SK-N-SH (cell line): ENCODE measurements around the gene PDZD2. TPM values are rescaled to one million over a fixed set of nuclear protein-coding genes. Genes with fewer than 3 reads are reported as not detected.

Experiments
- CTCF ChIA-PET: fragments of 300-600, 350-600 bp; formaldehyde crosslinking; extraction: SDS; loops from one replicate; lab custom pipeline; 2021; lab: Yijun Ruan, JAX
- POLR2A ChIA-PET: fragments of 350-600 bp; sonication (Branson Sonifier 250); formaldehyde crosslinking; extraction: SDS; loops from one replicate; lab custom pipeline; 2020; ENCODE audit warnings: antibody characterized with exemption, inconsistent platforms; lab: Yijun Ruan, JAX
- DNase-seq: peaks from one replicate; pipeline ENCODE4 v3.0.0; 2012
- H2AFZ ChIP-seq: fragments of 200-600 bp; sonication (generic); 2 replicates; pipeline ENCODE4 v1.8.1; 2016; ENCODE audit warnings: antibody characterized with exemption, mild to moderate bottlenecking, low read depth
- H3F3A ChIP-seq: fragments of 200-600 bp; sonication (generic); replicated peaks from 2 replicates; pipeline ENCODE3; 2016; ENCODE audit warnings: antibody characterized with exemption, mild to moderate bottlenecking; ENCODE audit not compliant: insufficient read depth
- H3K27ac ChIP-seq, 2 experiments: fragments of 200-500 bp in 1 of 2; fragments of 200-600 bp in 1 of 2; sonication (Bioruptor generic) in 1 of 2; sonication (generic), shearing (Covaris generic) in 1 of 2; 2 replicates each; pipeline versions ENCODE4 v1.5.1 to v1.6.1; 2014 to 2016; ENCODE audit warnings: low read depth in 2 of 2, inconsistent platforms in 1 of 2, low read length in 1 of 2, mild to moderate bottlenecking in 1 of 2, mixed read lengths in 1 of 2
- H3K27me3 ChIP-seq: fragments of 200-600 bp; sonication (generic), shearing (Covaris generic); 2 replicates; pipeline ENCODE4 v1.6.1; 2016; ENCODE audit warnings: mixed run types; ENCODE audit not compliant: insufficient read depth
- H3K36me3 ChIP-seq, 2 experiments: fragments of 200-500 bp in 1 of 2; fragments of 200-600 bp in 1 of 2; sonication (Bioruptor generic) in 1 of 2; sonication (generic) in 1 of 2; replicated peaks in 1 of 2; 2 replicates each; pipeline versions ENCODE3 to v1.5.1; 2014 to 2016; ENCODE audit warnings: low read length in 1 of 2, mild to moderate bottlenecking in 1 of 2; ENCODE audit not compliant: insufficient read depth in 2 of 2, control insufficient read depth in 1 of 2
- H3K4me1 ChIP-seq, 2 experiments: fragments of 200-500 bp in 1 of 2; fragments of 200-600 bp in 1 of 2; sonication (Bioruptor generic) in 1 of 2; sonication (generic), shearing (Covaris generic) in 1 of 2; 2 replicates each; pipeline versions ENCODE4 v1.5.1 to v1.6.1; 2014 to 2016; ENCODE audit warnings: low read depth in 1 of 2, low read length in 1 of 2, mixed run types in 1 of 2; ENCODE audit not compliant: insufficient read depth in 2 of 2, control insufficient read depth in 1 of 2
- H3K4me2 ChIP-seq: fragments of 200-600 bp; sonication (generic), shearing (Covaris generic); 2 replicates; pipeline ENCODE4 v1.6.1; 2017; ENCODE audit warnings: mixed run types
- H3K4me3 ChIP-seq, 2 experiments: fragments of 200-500 bp in 1 of 2; fragments of 200-600 bp in 1 of 2; sonication (Bioruptor generic) in 1 of 2; sonication (generic), shearing (Covaris generic) in 1 of 2; 2 replicates each; pipeline versions ENCODE4 v1.5.1 to v1.8.1; 2014 to 2016; ENCODE audit warnings: low read depth in 2 of 2, inconsistent platforms in 1 of 2, low read length in 1 of 2, mild to moderate bottlenecking in 1 of 2, mixed read lengths in 1 of 2, moderate library complexity in 1 of 2
- H3K79me2 ChIP-seq: fragments of 200-600 bp; sonication (generic); 2 replicates; pipeline ENCODE4 v1.8.1; 2017; ENCODE audit warnings: mild to moderate bottlenecking; ENCODE audit not compliant: insufficient read depth
- H3K9ac ChIP-seq: fragments of 200-600 bp; sonication (generic); 2 replicates; pipeline ENCODE4 v1.6.1; 2017; ENCODE audit warnings: mixed run types
- H3K9me2 ChIP-seq: fragments of 200-600 bp; sonication (generic); 2 replicates; pipeline ENCODE4 v1.6.1; 2017; ENCODE audit warnings: mixed run types
- H3K9me3 ChIP-seq: fragments of 200-600 bp; sonication (generic); 2 replicates; pipeline ENCODE4 v1.6.1; 2017; ENCODE audit warnings: mixed run types, mild to moderate bottlenecking, moderate library complexity
- H4K20me1 ChIP-seq: fragments of 200-600 bp; sonication (generic); 2 replicates; pipeline ENCODE4 v1.6.1; 2017; ENCODE audit warnings: mild to moderate bottlenecking, mixed run types; ENCODE audit not compliant: insufficient read depth
- CHD2 ChIP-seq: fragments of 150-350 bp; IDR thresholded peaks from 2 replicates; pipeline ENCODE4 v1.6.1; 2018; ENCODE audit warnings: low read length; ENCODE audit not compliant: partially characterized antibody
- EP300 ChIP-seq, 2 experiments: IDR thresholded peaks; 2 replicates each; pipeline versions ENCODE4 v1.4.0 to v1.6.1; 2012; ENCODE audit warnings: borderline replicate concordance in 1 of 2, low read depth in 1 of 2, low read length in 1 of 2
- EZH2phosphoT487 ChIP-seq: fragments of 200-600 bp; sonication (generic); IDR thresholded peaks from 2 replicates; pipeline ENCODE4 v1.6.1; 2017; ENCODE audit warnings: low read depth, mixed run types, mild to moderate bottlenecking, antibody characterized with exemption, moderate library complexity, borderline replicate concordance
- FOSL2 ChIP-seq: IDR thresholded peaks from 2 replicates; pipeline ENCODE4 v1.4.0; 2012; ENCODE audit warnings: low read depth, mild to moderate bottlenecking, moderate library complexity, borderline replicate concordance
- FOXJ3 ChIP-seq: sonication (generic); formaldehyde crosslinking; IDR thresholded peaks from 2 replicates; pipeline ENCODE4 v1.5.1; 2020; ENCODE audit warnings: mild to moderate bottlenecking, missing genetic modification reagents
- IRF3 ChIP-seq: fragments of 150-350 bp; IDR thresholded peaks from 2 replicates; pipeline ENCODE4 v1.6.1; 2016; ENCODE audit warnings: mild to moderate bottlenecking, low read depth, low read length
- JUND ChIP-seq: IDR thresholded peaks from 2 replicates; pipeline ENCODE4 v1.4.0; 2012
- MXI1 ChIP-seq: IDR thresholded peaks from 2 replicates; pipeline ENCODE4 v1.6.1; 2012; ENCODE audit warnings: mild to moderate bottlenecking, low read depth, low read length, improper control_type of control experiment
- NFIC ChIP-seq: IDR thresholded peaks from 2 replicates; pipeline ENCODE4 v1.4.0; 2012; ENCODE audit warnings: borderline replicate concordance
- NRF1 ChIP-seq: IDR thresholded peaks from 2 replicates; pipeline ENCODE4 v1.6.1; 2012; ENCODE audit warnings: low read depth, mild to moderate bottlenecking, low read length
- RAD21 ChIP-seq: IDR thresholded peaks from 2 replicates; pipeline ENCODE4 v1.6.1; 2012; ENCODE audit warnings: mild to moderate bottlenecking, low read length
- RXRA ChIP-seq: IDR thresholded peaks from 2 replicates; pipeline ENCODE4 v1.4.0; 2012; ENCODE audit warnings: low read depth, mild to moderate bottlenecking, borderline replicate concordance
- SIN3A ChIP-seq: IDR thresholded peaks from 2 replicates; pipeline ENCODE4 v1.6.1; 2012; ENCODE audit warnings: low read depth, mild to moderate bottlenecking, low read length, moderate library complexity, borderline replicate concordance
- TAF1 ChIP-seq: IDR thresholded peaks from 2 replicates; pipeline ENCODE4 v1.6.1; 2012; ENCODE audit warnings: low read depth, mild to moderate bottlenecking, low read length, moderate library complexity, borderline replicate concordance
- TCF12 ChIP-seq: IDR thresholded peaks from 2 replicates; pipeline ENCODE4 v1.4.0; 2012
- USF1 ChIP-seq: IDR thresholded peaks from 2 replicates; pipeline ENCODE4 v1.4.0; 2012; ENCODE audit warnings: low read depth, borderline replicate concordance
- USF2 ChIP-seq: fragments of 150-350 bp; IDR thresholded peaks from 2 replicates; pipeline ENCODE4 v1.6.1; 2017; ENCODE audit warnings: antibody characterized with exemption, low read length, low read depth, borderline replicate concordance
- YY1 ChIP-seq: IDR thresholded peaks from 2 replicates; pipeline ENCODE4 v1.4.0; 2012; ENCODE audit warnings: low read depth, mild to moderate bottlenecking
- WGBS: methylation state at CpG from one replicate; pipeline ENCODE4 v1.1.6; 2017; ENCODE audit warnings: low lambda C conversion rate; 5-methylcytosine and 5-hydroxymethylcytosine counted together
- polyA plus RNA-seq, 3 experiments: library from polyadenylated mRNA; depleted of rRNA; stranded (reverse); fragments of >200 nt; gene quantifications; 2 replicates each; pipeline ENCODE4 v1.2.3, GENCODE V29; 2012
- TF ChIP-seq, protein P1 (sequence below): IDR thresholded peaks from 2 replicates; pipeline ENCODE4 v1.4.0; 2012; ENCODE audit warnings: low read depth, borderline replicate concordance
- TF ChIP-seq, protein P2 (sequence below): IDR thresholded peaks from 2 replicates; pipeline ENCODE4; 2012
- TF ChIP-seq, protein P3 (sequence below): IDR thresholded peaks from 2 replicates; pipeline ENCODE4 v1.4.0; 2012; ENCODE audit warnings: low read depth

PDZD2 gene
- polyA plus RNA-seq, 1 of the 3 experiments (the other 2 are of a cell fraction): 0.13 TPM

DNA sequence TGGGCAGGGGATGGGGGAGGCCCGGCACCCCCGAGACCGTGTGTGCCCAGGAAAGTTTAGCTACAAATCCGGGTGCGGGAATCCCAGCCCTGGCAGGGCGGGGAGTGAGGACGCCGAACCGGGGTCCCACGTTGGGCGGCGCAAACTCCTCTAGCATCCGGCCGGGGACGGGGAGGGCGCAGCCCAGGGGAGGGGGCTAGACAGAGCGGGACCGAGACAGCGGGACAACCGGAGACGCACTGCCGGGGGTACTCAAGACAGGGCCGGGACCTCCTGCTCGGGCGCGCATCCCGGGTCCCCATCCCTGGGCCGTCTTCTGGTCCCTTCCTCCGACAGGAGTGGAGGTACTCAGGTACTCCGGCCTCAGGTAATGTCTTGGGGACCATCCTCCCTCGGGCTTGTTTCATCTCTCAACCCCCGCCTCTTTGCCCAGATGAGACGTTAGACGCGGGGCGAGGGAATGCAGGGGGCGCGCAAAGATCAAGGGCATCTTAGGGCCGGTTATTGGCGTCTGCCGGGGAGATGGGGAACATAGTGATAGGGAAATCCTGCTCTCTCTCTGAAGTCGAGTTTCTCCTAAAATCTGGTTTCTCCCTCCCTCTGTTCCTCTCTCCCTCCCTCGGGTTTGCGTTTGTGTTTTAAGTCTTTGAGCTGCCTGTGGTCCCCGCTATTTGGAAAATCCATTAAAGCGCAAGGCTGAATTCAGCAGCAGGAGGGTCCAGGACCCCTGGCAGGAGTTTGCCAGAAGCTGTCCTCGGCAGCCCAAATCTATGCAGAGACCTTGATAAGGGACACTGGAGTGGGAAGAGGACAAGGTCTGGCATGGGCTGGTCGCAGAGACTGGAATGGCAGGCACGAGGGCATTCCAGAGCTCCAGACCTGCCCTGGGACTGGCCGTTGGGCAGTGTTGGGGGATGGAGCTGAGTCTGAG lies 815 bp downstream of the PDZD2 start (continued):
- TF ChIP-seq USF1 (no peak), JUND (no peak), NRF1 (no peak), MXI1 (no peak; the same call in 1 of the 2 replicates)

- Histone ChIP-seq H3K9ac (no peak overlapping the region), H3K4me3 (no peak overlapping the region)
- TF ChIP-seq, protein P1, sequence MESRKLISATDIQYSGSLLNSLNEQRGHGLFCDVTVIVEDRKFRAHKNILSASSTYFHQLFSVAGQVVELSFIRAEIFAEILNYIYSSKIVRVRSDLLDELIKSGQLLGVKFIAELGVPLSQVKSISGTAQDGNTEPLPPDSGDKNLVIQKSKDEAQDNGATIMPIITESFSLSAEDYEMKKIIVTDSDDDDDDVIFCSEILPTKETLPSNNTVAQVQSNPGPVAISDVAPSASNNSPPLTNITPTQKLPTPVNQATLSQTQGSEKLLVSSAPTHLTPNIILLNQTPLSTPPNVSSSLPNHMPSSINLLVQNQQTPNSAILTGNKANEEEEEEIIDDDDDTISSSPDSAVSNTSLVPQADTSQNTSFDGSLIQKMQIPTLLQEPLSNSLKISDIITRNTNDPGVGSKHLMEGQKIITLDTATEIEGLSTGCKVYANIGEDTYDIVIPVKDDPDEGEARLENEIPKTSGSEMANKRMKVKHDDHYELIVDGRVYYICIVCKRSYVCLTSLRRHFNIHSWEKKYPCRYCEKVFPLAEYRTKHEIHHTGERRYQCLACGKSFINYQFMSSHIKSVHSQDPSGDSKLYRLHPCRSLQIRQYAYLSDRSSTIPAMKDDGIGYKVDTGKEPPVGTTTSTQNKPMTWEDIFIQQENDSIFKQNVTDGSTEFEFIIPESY: no peak
- TF ChIP-seq, protein P2, sequence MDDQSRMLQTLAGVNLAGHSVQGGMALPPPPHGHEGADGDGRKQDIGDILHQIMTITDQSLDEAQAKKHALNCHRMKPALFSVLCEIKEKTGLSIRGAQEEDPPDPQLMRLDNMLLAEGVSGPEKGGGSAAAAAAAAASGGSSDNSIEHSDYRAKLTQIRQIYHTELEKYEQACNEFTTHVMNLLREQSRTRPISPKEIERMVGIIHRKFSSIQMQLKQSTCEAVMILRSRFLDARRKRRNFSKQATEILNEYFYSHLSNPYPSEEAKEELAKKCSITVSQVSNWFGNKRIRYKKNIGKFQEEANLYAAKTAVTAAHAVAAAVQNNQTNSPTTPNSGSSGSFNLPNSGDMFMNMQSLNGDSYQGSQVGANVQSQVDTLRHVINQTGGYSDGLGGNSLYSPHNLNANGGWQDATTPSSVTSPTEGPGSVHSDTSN: no peak
- no peak for TF ChIP-seq RAD21
- TF ChIP-seq CHD2: no peak
- TF ChIP-seq SIN3A: no peak
- no peak for TF ChIP-seq YY1
- no peak for TF ChIP-seq TAF1
- TF ChIP-seq IRF3: no peak
- TF ChIP-seq USF2: no peak
- TF ChIP-seq EP300 (IDR thresholded peaks at IDR 0.05; ENCODE audit: borderline replicate concordance in 1 of 2, low read depth in 1 of 2, low read length in 1 of 2): no peak
- no peak for TF ChIP-seq RXRA
- TF ChIP-seq EZH2phosphoT487: no peak
- TF ChIP-seq USF1: no peak
- TF ChIP-seq NFIC: no peak
- TF ChIP-seq, protein P3, sequence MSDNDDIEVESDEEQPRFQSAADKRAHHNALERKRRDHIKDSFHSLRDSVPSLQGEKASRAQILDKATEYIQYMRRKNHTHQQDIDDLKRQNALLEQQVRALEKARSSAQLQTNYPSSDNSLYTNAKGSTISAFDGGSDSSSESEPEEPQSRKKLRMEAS: no peak
- no peak for TF ChIP-seq JUND
- TF ChIP-seq FOSL2: no peak
- no peak for TF ChIP-seq TCF12
- TF ChIP-seq FOXJ3 (CRISPR knock-in tag): no peak
- TF ChIP-seq, all 33 proteins: peak for 0
- Histone ChIP-seq H3K27me3 (peaks cover 33% of the 10 kb centered on the region), H3F3A (no peaks in the 10 kb centered on the region), H3K9me3 (no peaks in the 10 kb centered on the region), H3K36me3 (no peaks in the 10 kb centered on the region), H3K4me1 (peaks cover 0 to 20% of the 10 kb centered on the region in 2 experiments; a peak in 1 of 4 replicates), H3K9me2 (no peaks in the 10 kb centered on the region), H4K20me1 (no peaks in the 10 kb centered on the region), H2AFZ (no peak overlapping the region), H3K79me2 (no peaks in the 10 kb centered on the region), H3K4me2 (no peak overlapping the region), H3K27ac (no peak overlapping the region)
- DNase-seq: no peak
- CTCF ChIA-PET: interaction anchor here (0.6 to 5.7 kb wide), 7 partner anchors 16 to 184 kb away, joined by 3 to 60 read pairs (median 4); no protein-coding TSS in a partner anchor
- POLR2A ChIA-PET: no interaction called here
- 94% methylated on average over 1 of the region's 1 CpG for WGBS
Measured at GRCh38 chr5:31640573-31640972, 1.6 kb downstream of the PDZD2 start.
